WI38 (cell line): ENCODE measurements around the gene SPCS3.
"Not testable (repeated sequence)": the region's sequence is repeated elsewhere in the genome, so short reads cannot be mapped to it uniquely, and the experiment has no call there.

Source experiments
- H3K4me3 ChIP-seq: 2 replicates; pipeline ENCODE4 v1.5.1; 2011; ENCODE audit warnings: low read depth, mild to moderate bottlenecking, control low read depth, low read length
- TF ChIP-seq, protein P1 (sequence below): IDR thresholded peaks from 2 replicates; pipeline ENCODE4 v1.5.1; 2012; ENCODE audit warnings: low read depth, mild to moderate bottlenecking, control low read depth, low read length

The SPCS3 gene

DNA sequence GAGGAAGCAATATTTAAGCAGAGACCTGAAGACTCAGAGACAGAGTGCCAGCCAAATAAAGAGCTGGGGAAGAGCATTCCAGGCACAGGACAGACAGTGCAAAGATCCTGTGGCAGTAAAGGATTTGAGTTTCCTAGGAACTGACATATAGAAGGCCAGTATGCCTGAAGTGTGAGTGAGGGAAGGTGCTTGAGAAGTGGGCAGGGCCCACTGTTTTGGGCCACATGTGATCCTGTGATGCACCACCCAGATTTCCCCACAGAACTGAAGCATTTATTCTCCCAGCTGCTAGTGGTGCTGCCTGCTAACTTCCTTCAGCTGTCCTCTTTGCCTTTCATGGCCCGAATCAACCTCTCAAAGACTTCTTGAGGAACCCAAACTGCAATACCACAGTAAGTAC, 26.8 kb upstream of the SPCS3 start:
- no peak overlapping the region for H3K4me3 ChIP-seq
- TF ChIP-seq, protein P1, sequence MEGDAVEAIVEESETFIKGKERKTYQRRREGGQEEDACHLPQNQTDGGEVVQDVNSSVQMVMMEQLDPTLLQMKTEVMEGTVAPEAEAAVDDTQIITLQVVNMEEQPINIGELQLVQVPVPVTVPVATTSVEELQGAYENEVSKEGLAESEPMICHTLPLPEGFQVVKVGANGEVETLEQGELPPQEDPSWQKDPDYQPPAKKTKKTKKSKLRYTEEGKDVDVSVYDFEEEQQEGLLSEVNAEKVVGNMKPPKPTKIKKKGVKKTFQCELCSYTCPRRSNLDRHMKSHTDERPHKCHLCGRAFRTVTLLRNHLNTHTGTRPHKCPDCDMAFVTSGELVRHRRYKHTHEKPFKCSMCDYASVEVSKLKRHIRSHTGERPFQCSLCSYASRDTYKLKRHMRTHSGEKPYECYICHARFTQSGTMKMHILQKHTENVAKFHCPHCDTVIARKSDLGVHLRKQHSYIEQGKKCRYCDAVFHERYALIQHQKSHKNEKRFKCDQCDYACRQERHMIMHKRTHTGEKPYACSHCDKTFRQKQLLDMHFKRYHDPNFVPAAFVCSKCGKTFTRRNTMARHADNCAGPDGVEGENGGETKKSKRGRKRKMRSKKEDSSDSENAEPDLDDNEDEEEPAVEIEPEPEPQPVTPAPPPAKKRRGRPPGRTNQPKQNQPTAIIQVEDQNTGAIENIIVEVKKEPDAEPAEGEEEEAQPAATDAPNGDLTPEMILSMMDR, result no peak

DNA sequence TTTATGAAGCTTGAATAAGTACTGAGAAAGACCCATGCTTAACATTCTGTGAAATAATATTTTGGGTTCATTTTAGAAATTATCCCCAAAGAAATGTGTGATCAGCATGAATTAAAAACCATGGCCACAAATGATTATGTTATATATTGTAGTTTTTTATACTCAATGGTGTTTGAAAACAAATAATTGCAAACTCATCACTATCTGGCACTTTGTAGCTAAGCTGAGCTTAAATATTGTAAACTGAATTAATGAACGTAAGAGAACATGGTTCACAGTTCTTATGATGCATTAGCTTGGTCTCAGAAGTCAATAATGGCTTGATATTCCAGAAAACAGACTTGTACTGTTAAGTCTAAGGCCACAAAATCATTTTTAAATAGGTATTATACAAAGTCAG, 26.1 kb upstream of the SPCS3 start:
- TF ChIP-seq, protein P1, result no peak
- no peak overlapping the region for H3K4me3 ChIP-seq

DNA sequence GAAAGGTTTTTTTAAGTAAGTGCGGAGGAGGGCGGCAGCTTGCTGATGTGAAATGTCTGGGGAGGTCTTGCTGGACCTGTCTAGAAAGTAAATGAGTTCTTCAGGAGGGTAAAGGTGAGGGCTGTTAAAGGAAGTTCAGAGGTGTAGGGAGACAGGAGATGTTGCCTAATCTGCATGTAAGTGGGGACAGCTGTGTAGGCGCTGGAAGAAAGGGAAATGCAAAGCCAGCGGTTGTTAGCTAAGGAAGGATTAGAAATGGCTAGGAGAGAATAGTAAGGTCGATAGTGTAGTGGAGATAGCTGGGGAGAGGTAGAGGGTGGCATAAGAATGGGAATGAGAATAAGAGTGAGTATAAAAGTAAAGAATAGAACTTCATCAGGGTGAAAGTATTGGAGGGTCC, 23.9 kb upstream of the SPCS3 start:
- not testable (repeated sequence) for H3K4me3 ChIP-seq

DNA sequence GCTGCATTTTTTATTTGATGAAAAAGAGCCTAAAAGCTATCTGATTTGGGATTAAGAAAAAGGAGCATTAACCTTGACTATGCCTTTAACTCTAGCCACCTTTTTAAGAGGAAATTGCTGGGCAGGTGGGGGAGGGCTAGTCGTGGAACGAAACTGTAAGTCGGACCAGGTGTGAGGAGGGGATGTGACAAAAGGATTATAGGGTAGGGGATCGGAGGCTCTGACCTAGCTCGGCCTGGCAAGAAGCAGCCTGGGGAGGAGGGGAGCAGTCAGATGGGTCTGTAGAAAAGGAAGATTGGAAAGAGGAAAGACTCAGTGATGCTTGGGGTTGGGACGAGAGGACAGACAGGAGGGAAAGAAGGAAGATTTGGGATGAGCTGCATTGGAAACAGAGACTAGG, 21.1 kb upstream of the SPCS3 start:
- TF ChIP-seq, protein P1, result no peak
- no peak overlapping the region for H3K4me3 ChIP-seq

DNA sequence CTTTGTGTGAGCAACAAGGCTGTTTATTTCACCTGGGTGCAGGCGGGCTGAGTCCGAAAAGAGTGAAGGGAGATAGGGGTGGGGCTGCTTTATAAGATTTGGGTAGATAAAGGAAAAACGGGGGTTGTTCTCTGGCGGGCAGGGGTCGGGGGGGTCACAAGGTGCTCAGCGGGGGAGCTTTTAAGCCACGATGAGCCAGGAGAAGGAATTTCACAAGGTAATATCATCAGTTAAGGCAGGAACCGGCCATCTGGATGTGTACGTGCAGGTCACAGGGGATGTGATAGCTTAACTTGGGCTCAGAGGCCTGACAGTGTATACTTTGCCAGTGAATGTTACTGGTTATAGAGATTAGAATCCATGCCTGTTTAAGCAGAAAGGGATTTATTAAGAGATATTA, 19.7 kb upstream of the SPCS3 start:
- TF ChIP-seq, protein P1, result no peak
- no peak overlapping the region for H3K4me3 ChIP-seq

DNA sequence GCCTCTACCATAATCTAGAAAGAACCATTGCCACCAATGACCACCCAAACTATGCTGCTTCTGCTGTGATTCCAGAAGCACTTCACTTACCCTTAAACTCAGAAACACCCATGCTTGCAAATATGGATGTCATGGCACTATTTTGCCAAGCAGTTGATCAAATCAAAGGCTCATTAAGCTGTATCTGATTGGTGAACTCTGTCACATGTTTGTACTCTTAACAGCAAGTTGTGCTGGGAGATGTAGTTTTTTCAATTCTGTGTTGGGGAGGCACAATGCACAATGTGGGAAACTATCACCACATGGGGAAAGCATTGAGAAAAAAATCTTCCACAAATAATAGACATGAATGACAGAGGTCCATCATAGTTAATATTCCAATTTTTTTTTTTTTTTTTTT, 19.2 kb upstream of the SPCS3 start:
- H3K4me3 ChIP-seq, result no peak overlapping the region
- TF ChIP-seq, protein P1, result no peak

DNA sequence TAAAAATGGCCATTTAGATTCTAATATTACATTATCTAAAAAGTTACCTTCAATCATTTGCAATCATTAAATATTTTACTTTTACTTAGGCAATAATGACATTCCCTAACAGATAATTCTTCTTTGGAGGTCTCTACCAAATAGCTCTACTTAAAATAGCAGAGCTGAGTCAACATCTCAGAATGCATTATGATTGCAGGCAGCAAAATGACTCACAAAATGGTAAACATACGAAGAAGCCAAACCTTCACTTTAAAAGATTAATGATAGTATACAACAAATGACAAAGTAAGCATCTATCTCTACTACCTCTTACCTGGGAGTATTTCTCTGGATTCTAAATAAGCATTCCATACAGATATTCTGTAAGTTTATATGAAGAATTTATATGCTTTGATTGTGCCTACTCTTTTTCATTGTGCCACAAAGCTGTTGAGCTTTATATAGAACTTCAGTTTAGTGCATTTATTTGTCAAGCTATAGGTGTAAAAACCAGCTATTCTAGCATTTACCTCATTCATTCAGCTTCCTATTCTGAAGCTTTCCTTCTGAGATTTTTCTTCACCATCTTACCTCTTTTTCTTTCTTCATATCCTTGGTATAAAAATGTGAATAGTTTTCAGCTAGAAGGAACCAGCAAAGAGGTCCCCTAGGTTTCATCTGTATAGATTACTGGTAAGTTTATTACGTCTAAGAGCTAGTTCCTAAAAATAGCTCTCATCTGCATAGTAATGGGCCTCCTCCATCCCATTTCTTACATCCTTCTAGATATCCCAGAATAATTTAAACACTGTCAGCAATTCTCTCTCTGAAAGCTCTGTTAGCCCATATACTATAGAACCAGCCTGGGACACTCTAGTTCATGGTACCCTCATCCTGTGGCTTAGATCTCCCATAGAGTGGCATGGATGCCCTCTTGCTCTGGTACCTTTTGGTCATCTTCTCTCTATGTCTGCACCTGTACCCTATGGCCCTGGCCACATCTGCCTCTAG, 17.2 kb upstream of the SPCS3 start:
- no peak overlapping the region for H3K4me3 ChIP-seq
- TF ChIP-seq, protein P1, result no peak

DNA sequence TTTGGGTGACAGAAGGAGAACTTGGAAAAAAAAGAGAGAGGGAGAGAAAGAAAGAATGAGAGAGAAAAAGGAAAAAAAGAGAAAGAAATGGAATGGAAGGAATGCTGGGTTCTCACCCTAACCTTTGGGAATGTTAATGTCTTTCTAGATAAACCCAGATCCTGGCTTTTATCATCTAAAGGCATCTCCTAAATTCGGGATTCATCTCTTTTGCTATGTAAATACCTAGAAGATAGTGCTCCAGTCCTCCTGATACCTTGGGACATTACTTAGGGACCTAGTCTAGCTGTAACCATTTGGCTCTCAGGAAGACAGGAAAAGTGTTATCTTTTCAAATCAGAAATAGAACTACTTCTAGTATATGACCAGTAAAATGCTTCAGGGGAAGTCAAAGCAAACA, 15.8 kb upstream of the SPCS3 start:
- H3K4me3 ChIP-seq, result no peak overlapping the region

More for the DNA sequence above, 15.8 kb upstream of the SPCS3 start:
- TF ChIP-seq, protein P1, result no peak
